NCI-H1930 (cell line): ENCODE measurements around the gene OR7A17.

ENCODE experiments used
- DNase-seq, 2 experiments: peaks; one replicate each; lab custom pipeline; 2025; lab: John Stamatoyannopoulos, UW

Gene OR7A17

DNA sequence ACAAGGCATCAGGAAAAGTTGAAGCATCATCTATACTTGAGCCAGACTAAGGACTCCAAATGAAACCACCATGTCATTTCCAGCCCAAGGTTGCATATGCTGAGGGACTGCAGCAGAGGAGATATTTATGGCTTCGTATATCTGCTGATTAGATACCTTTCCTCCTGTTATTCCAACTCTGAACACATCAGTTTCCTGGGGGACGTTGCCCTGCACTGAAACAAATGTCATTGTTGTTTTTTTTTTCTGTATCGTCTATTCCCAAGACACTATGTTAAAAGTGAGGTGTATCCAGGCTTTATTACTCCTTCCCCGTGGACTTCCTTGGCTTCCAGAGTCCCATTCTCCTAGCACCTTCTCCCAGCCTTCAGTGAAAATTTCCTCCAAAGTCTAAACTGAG lies at the start of gene OR7A17:
Gene OR7A17 (minus strand): TSS at position 101 of the 400 bp plus-strand sequence. CDS start 4,777 bp downstream, outside the sequence.
- DNase-seq: no peak

DNA sequence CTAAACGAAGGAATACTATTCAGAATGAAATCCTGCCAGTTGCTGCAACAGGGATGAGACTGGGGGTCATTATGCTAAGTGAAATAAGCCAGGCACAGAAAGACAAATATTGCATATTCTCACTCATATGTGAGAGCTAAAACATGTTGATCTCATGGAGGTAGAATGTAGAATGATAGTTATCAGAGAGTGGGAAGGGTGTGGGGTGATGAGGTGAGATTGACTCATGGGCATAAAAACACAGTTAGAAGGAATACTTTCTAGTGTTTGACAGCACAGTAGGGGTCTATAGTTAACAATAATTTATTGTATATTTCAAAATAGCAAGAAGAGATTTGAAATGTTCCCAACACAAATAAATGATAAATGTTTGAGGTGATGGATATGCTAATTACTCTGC lies 47.6 kb upstream of the OR7A17 start:
- DNase-seq: no peak

DNA sequence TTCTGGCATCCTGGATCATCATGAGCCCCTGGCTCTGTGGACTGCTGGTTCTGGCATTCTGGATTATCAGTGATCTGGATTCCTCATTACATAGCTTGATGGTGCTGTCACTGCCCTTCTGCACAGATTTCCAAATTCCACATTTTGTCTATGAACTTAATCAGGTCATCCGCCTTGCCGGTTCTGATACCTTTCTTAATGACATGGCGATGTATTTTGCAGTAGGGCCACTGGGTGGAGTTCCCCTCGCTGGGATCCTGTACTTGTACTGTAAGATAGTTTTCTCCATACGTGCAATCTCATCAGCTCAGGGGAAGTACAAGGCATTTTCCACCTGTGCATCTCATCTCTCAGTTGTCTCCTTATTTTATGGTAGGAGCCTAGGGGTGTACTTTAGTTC lies 30.9 kb upstream of the OR7A17 start:
- DNase-seq: no peak

DNA sequence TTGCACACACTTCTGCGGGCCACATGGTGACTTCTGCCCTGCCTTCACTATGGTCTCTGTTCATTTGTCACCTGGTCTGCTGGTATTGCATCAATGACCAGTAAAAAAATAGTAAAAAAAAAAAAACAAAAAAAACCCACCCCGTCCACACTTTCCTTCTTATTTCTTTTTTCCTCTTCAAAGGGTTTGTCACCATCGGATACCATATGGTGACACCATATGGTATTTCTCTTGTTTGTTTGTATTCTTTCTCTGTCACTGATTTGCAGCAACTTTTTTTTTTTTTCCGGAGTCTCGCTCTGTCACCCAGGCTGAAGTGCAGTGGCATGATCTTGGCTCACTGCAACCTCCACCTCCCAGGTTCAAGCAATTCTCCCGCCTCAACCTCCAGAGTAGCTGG lies 29.2 kb upstream of the OR7A17 start:
- DNase-seq: no peak

DNA sequence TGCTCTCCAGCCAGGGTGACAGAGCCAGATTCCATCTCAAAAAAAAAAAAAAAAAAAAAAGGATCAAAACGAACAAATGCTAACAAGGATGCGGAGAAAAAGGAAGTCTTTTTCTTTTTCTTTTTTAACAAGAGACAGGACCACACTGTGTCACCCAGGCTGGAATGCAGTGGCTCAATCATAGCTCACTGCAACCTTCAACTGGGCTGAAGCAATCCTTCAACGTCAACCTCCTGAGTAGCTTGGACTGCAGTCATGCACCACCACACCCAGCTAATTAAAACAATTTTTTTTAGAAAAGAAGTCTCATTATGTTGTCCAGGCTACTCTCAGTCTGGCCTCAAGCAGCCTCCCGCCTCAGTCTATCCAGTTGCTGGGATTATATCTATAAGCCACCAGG lies 20.8 kb upstream of the OR7A17 start:
- DNase-seq: no peak

DNA sequence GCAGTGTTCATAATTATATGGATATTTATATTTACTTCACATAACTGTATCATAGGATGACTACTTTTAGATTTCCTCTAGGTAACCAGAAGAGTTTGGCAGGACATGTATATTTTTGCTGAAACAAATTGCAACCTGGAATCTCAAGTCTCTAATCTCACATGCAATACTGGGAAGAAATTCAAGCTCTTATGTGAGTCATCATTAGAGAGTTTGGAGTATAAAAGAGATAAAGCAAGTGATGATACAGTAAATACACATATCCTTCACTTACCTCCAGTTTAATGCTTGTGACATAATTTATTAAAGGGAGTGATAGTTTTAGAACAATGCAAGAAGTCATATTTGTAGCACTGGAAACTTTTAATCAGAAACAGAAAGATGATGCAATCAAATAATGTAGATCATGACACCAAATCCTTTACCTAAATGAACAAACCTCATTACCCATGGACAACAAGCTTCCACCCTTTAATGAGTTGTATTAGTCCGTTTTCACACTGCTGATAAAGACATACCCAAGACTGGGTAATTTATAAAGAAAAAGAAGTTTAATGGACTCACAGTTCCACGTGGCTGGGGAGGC lies 15.8 kb upstream of the OR7A17 start:
- DNase-seq: no peak

DNA sequence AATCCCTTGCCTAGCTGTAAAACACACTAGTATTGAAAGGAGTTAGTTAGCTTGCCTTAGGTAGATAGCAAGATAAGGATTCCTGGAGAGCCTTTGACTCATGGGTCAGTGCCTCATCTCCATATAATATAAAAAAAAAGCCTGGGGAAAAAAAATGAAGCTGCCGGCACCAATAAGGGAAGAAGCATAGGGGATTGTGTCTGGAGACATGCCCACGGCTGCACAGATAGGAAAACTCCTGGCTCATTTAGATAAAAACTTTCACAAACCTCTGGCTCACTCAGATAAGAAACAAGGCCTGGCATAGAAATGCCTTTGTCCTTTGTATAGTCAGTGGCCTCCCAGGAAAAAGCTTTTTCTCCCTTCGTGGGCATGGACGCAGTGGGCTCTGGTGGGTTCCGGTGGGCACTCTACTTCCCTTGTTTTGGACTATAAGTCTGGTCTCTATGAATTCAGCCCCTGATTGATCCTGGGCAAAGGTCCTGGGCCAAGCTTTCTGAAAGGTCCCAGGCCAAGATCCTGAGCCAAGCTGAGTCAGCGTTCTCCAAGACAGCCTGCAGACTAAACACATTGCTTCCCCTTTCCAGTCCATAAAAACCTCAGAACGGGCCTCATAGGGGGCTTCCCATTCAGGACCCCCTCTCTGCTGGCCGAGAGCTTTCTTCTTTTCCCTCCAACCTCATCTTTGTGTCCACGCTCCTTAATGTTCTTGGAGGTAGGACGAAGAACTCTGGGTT lies 4.9 kb upstream of the OR7A17 start:
- no peak for DNase-seq

DNA sequence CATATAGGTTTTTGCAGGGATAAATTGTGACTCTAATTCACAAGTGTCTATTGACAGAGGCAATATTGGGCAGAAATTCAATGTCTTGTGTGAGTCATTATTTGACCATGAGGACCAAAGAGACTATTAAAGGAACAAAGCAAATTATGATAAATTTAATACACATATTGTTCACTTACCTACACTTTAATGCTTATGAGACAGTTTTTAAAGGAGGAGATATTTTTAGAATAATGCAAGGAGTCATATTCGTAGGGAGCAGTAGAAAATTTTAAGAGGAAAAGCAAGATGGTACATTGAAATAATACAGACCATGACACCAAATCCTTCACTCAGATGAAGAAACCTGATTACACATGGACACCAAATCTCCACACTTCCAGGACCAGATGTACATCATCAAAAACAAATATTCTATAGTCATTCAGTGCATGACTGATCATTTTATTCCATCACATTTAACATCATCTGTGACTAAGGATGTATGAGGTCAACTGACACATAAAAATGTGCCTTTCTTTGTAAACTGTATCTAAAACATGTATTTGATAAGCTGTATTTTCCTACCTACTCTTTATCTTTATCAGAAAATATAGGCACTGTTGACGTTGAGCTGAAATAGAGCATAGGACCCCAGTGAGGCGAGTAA lies 4.2 kb upstream of the OR7A17 start:
- DNase-seq: no peak

DNA sequence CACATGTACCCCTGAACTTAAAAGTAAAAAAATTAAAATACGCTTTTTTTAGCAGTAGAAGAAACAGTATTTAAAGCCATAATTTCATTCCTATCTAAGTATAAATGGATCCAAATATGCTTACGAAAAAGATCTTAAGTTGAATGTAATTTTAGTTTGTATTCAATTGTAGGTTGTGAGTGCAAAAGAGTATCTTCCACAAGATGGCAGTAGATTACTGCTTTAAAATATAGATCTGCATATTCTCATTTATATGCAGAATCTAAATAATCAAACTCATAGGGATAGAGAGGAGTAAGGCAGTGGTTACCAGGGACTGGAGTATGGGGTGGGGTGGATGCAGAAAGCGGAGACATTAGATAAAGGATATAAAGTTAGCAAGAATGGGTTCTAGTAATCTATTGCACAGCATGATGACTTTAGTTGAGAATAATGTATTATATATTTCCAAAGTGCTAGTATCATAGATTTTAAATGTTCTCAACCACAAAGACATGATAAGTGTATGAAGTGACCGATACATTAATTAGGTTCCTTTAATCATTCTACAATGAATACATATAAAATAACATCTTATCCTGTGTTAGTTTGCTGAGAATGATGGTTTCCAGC lies 14.2 kb downstream of the OR7A17 start:
- DNase-seq: no peak

DNA sequence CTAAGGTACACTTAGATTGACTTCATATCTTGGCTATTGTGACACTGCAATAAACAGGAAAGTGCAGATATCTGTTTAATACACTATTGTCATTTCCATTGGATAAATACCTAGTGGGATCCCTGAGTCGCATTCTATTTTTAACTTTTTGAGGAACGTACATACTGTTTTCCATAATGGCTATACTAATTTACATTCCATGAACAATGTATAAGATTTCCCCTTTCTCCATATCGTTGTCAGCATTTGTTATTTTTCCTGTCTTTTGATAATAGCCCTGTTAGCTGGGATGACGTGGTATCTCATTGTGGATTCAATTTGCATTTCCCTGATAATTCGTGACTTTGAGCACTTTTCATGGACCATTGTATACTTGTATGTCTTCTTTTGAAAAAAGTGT lies 17.4 kb downstream of the OR7A17 start:
- no peak for DNase-seq

DNA sequence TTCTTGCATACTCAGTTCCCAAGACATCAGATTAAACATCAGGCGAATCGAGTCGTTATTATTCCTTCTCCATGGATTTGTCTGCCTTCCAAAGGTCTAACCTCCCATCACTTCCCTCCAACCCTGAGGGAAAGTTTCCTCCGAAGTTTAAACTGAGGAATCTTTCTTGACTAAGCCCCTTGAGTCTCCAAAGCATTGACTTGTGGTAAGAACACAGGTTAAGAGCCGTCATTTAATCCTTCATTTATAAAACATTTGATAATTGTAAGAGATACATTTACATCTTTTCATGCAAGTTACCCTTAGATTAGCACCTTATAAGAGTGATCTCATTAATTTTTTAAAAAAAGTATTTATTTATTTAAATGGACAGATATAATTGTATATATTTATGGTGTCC lies 37.1 kb downstream of the OR7A17 start, which contains the start of gene OR7A10:
Gene OR7A10 (minus strand): TSS at position 101 of the 400 bp plus-strand sequence. CDS start 7,045 bp downstream, outside the sequence.
- DNase-seq: no peak

DNA sequence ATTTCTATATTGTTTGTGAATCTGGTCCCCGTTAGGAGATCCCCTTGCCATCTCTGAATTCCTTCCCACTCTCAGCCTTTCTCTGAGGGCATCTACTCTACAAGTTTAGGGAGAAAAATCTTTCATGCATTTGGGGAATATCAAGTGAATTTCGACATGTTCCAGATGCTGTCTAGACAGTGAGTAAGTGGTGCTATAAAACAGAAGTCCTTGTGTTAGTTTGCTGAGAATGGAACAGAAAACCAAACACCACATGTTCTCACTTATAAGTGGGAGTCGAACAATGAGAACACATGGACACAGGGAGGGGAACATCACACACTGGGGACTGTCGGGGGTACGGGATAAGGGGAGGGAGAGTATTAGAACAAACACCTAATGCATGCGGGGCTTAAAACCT lies 42.4 kb downstream of the OR7A17 start:
- DNase-seq: no peak

DNA sequence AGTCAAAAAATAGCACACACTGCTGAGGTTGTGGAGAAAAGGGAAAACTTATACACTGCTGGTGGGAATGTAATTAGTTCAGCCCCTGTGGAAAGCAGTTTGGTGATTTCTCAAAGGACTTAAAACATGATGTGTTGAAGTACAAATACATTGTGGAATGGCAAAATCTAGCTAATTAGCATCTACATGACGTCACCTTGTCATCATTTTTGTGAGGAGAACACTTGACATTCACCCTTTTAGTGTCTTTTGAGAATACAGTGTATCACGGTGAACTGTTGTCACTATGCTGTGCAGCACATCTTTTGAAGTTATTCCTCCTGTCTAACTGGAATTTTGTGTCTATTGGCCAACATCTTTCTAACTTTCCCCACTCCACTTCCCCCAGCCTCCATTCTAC lies 42.8 kb downstream of the OR7A17 start:
- DNase-seq: no peak

DNA sequence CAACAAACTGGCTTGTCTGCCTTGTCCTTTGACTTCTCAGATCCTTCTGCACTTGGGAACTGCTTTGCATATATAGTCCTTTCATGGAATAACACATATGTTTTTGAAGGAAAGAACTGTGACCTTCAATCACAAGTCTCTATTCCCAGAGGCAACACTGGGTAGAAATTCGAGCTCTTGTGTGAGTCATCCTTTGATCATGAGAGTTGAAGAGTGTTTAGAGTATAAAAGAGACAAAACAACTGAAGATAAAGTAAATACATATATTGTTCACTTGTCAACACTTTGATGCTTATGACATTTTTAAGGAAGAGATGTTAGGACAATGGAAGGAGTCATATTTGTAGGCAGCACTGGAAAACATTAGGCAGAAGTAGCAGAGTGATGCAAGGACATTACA lies 45.7 kb downstream of the OR7A17 start:
- DNase-seq: no peak

DNA sequence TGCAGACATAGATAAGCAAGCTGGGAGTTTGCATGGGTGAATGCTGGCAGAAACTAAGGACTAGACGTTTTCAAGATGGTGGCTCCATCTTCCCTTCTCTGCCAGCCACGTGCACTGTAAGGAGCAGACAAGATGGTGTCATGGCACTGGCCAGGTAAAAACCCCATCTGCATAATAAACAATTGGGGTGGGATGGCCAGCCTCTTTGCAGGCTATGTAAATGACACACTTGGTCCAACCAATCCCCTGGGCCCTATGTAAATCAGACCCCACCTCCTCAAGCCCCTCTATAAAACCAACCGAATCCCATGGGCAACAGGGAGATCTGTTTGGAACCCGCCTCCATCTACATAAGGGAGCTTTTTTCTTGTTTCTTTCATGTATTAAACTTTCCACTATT lies 48.5 kb downstream of the OR7A17 start:
- DNase-seq: no peak

DNA sequence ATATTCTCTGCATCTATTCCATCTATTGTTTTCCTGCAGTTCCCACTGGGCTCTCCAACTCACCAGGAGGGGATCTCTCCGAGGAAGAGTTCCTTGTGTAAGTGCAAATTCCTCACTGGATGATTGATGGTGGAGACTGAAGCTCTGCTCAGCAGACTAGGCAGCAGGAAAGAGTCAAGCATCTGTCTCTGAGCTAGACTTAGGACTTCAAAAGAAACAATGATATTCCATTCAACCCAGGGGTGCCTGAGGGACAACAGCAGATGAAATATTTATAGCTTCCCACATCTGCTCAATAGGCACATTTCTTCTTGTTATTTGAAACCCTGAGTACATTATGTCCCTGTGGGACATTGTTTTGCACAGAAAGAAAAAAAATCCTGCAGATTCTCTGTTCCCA lies 50.9 kb downstream of the OR7A17 start, which contains the start of the genes OR7A5 and OR7C1:
Gene OR7A5 (minus strand): TSS at position 175 of the 400 bp plus-strand sequence. CDS start 6,944 bp downstream, outside the sequence.
Gene OR7C1 (minus strand): TSS at position 175 of the 400 bp plus-strand sequence. CDS start 35,049 bp downstream, outside the sequence.
- no peak for DNase-seq

DNA sequence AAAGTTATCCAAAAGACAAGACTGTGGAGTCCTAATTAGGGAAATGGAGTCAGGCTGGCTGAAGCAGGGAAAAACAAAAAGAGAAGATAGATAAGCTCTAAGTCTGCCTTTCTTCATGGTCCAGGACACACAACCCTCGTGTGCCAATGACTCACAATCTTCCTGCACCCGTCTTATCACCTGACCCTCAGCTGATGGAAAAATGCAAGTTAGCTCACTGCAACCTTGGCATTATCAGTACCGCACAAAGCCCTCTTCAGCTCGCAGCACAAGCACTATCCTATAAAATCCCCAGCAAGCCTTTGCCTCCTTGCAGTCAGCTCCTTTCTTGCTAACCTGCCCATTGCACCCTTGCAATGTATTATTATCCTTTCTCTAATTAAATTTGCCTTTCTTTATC lies 55.2 kb downstream of the OR7A17 start:
- no peak for DNase-seq
